ENCODE results near the gene PPIE.

PPIE gene

GRCh38 chr1:39721664-39722063 lies 17.0 kb upstream of the PPIE start:
- DNase-seq, result no peak

- DNase-seq, result no peak
Measured at GRCh38 chr1:39722495-39722894, 16.2 kb upstream of the PPIE start.

- no peak for DNase-seq
Measured at GRCh38 chr1:39726600-39726999, 12.1 kb upstream of the PPIE start.

GRCh38 chr1:39727221-39727931 lies 11.3 kb upstream of the PPIE start:
- DNase-seq, result no peak

- DNase-seq, result no peak
Measured at GRCh38 chr1:39727932-39728317, 10.8 kb upstream of the PPIE start.

GRCh38 chr1:39729030-39729429 lies 9.7 kb upstream of the PPIE start:
- no peak for DNase-seq

- DNase-seq, result no peak
Measured at GRCh38 chr1:39729842-39730241, 8.8 kb upstream of the PPIE start.

GRCh38 chr1:39732730-39733129 lies 6.0 kb upstream of the PPIE start:
- DNase-seq, result no peak

- no peak for DNase-seq
Measured at GRCh38 chr1:39733161-39733560, 5.5 kb upstream of the PPIE start.

- no peak for DNase-seq
Measured at GRCh38 chr1:39735731-39736130, 3.0 kb upstream of the PPIE start.

GRCh38 chr1:39737546-39738169 lies 1.0 kb upstream of the PPIE start:
- DNase-seq, result no peak

- DNase-seq, result no peak
Measured at GRCh38 chr1:39745016-39745670, 6.5 kb downstream of the PPIE start.

- DNase-seq, result no peak
Measured at GRCh38 chr1:39751595-39751994, 12.9 kb downstream of the PPIE start.

GRCh38 chr1:39752703-39753102 lies 14.0 kb downstream of the PPIE start:
- DNase-seq, result no peak

GRCh38 chr1:39753132-39754025 lies 14.7 kb downstream of the PPIE start:
- no peak for DNase-seq

GRCh38 chr1:39754026-39754570 lies 15.4 kb downstream of the PPIE start:
- DNase-seq, result no peak

- no peak for DNase-seq
Measured at GRCh38 chr1:39754906-39755504, 16.3 kb downstream of the PPIE start.

- DNase-seq, result no peak
Measured at GRCh38 chr1:39755965-39756659, 17.4 kb downstream of the PPIE start.

- DNase-seq, result no peak
Measured at GRCh38 chr1:39757501-39757900, 18.8 kb downstream of the PPIE start.

GRCh38 chr1:39758556-39759435 lies 20.1 kb downstream of the PPIE start:
- no peak for DNase-seq

- DNase-seq, result no peak
Measured at GRCh38 chr1:39759436-39759726, 20.7 kb downstream of the PPIE start.
